OCI-LY1 (cell line): ENCODE data around the gene SDK2.

Experiments
- H2AFZ ChIP-seq: fragments of 200-600 bp; sonication (generic), shearing (Covaris generic); 2 replicates; pipeline ENCODE4 v1.6.0; 2014; ENCODE audit warnings: antibody characterized with exemption, mild to moderate bottlenecking, low read length
- H3F3A ChIP-seq: fragments of 200-600 bp; sonication (generic), shearing (Covaris generic); 2 replicates; pipeline ENCODE4 v1.6.0; 2014; ENCODE audit warnings: mild to moderate bottlenecking, antibody characterized with exemption, low read length, moderate library complexity; ENCODE audit not compliant: insufficient read depth
- H3K27ac ChIP-seq: fragments of 200-600 bp; sonication (generic); 2 replicates; pipeline ENCODE4 v1.5.1; 2014; ENCODE audit warnings: low read length, mixed run types, mild to moderate bottlenecking, low read depth; ENCODE audit not compliant: poor library complexity, severe bottlenecking
- H3K27me3 ChIP-seq: fragments of 200-600 bp; sonication (generic); 2 replicates; pipeline ENCODE4 v1.6.0; 2014; ENCODE audit warnings: antibody characterized with exemption, mild to moderate bottlenecking, low read length, moderate library complexity; ENCODE audit not compliant: insufficient read depth
- H3K36me3 ChIP-seq: fragments of 200-600 bp; sonication (generic); 2 replicates; pipeline ENCODE4 v1.6.1; 2014; ENCODE audit warnings: mild to moderate bottlenecking, antibody characterized with exemption, low read length, moderate library complexity, mixed read lengths; ENCODE audit not compliant: insufficient read depth
- H3K4me1 ChIP-seq: fragments of 200-600 bp; sonication (generic); 2 replicates; pipeline ENCODE4 v1.5.1; 2014; ENCODE audit warnings: mild to moderate bottlenecking, low read length, moderate library complexity; ENCODE audit not compliant: insufficient read depth, severe bottlenecking
- H3K4me2 ChIP-seq: fragments of 200-600 bp; sonication (generic), shearing (Covaris generic); 2 replicates; pipeline ENCODE4 v1.6.1; 2014; ENCODE audit warnings: low read length
- H3K4me3 ChIP-seq: fragments of 200-600 bp; sonication (generic); 2 replicates; pipeline ENCODE4 v1.5.1; 2014; ENCODE audit warnings: low read length, low read depth, mild to moderate bottlenecking, mixed read lengths; ENCODE audit not compliant: poor library complexity, severe bottlenecking
- H3K79me2 ChIP-seq: fragments of 200-600 bp; shearing (Covaris generic); 2 replicates; pipeline ENCODE4 v1.6.1; 2016; ENCODE audit warnings: mixed run types, low read length, mixed read lengths; ENCODE audit not compliant: insufficient read depth
- H3K9ac ChIP-seq: fragments of 200-600 bp; sonication (generic), shearing (Covaris generic); 2 replicates; pipeline ENCODE4 v1.6.1; 2014; ENCODE audit warnings: mild to moderate bottlenecking, low read length, mixed read lengths
- H3K9me2 ChIP-seq: fragments of 200-600 bp; sonication (generic), shearing (Covaris generic); 2 replicates; pipeline ENCODE4 v1.6.1; 2014; ENCODE audit warnings: low read depth, mild to moderate bottlenecking, low read length, mixed read lengths
- H3K9me3 ChIP-seq: fragments of 200-600 bp; shearing (Covaris generic); 2 replicates; pipeline ENCODE4 v1.6.1; 2014; ENCODE audit warnings: low read length, mixed read lengths
- H4K20me1 ChIP-seq: fragments of 200-600 bp; sonication (generic), shearing (Covaris generic); 2 replicates; pipeline ENCODE4 v1.6.0; 2016; ENCODE audit warnings: mild to moderate bottlenecking, low read length; ENCODE audit not compliant: insufficient read depth
- CTCF ChIP-seq: fragments of 200-600 bp; sonication (generic), shearing (Covaris generic); IDR thresholded peaks from 2 replicates; pipeline ENCODE4 v1.5.1; 2017; ENCODE audit warnings: mild to moderate bottlenecking, antibody characterized with exemption, low read length, moderate library complexity, mixed read lengths
- EZH2 ChIP-seq: fragments of 200-600 bp; sonication (generic), shearing (Covaris generic); IDR thresholded peaks from 2 replicates; pipeline ENCODE4 v1.8.0; 2017; ENCODE audit warnings: borderline replicate concordance, mixed run types, mild to moderate bottlenecking, antibody characterized with exemption, low read length, moderate library complexity, mixed read lengths

Gene SDK2

DNA sequence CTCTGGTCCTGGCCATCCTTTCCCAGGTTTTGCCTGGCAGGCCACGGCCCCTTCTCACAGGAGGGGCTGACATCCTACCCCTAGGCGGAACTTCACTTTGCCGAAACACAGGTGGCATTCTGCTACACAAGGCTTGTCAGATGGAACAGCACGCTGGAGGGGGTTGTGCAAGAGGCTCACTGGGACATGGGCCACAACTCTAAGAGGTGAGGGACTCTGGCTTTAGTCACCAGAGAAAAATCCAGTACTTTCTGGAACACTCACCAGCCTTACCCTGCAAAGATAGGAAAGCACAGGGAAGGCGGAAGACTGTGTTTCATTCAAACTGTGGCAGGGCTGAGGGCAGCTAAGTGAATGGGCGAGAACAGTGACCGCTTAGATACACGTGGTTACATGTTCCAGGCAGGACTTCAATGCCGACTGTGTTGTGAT, 350.7 kb downstream of the SDK2 start:
- Histone ChIP-seq H3K9me2 (no peaks in the 10 kb centered on the region), H3K27ac (no peak overlapping the region), H3K27me3 (0 out of 2 replicates have a peak, but pooled peaks cover 1% of the 10 kb centered on the region), H3K79me2 (no peaks in the 10 kb centered on the region), H3F3A (no peaks in the 10 kb centered on the region), H4K20me1 (no peaks in the 10 kb centered on the region), H3K36me3 (no peaks in the 10 kb centered on the region), H3K4me3 (no peak overlapping the region), H3K9me3 (no peaks in the 10 kb centered on the region), H3K4me2 (no peak overlapping the region), H2AFZ (no peak overlapping the region), H3K4me1 (no peaks in the 10 kb centered on the region), H3K9ac (no peak overlapping the region)
- TF ChIP-seq CTCF (no peak), EZH2 (no peak)

DNA sequence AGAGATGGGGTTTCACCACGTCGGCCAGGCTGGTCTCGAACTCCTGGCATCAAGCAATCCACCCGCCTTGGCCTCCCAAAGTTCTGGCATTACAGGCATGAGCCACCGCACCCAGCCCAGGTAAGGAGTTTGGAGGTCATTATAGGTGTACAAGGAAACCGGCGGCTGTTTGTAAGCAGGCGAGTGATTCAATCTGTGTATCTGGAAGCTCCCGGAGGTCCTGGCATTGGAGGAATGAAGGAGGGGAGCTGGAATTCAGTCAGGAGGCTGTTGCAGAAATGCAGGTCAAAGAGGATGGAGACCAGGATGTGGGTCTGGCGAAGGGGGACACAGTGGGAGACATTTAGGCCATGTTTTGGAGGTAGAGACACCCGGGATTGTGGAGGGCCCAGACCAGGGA, 351.2 kb downstream of the SDK2 start:
- no peaks in the 10 kb centered on the region for H3K9me3 ChIP-seq
- no peaks in the 10 kb centered on the region for H3K27me3 ChIP-seq
- H2AFZ ChIP-seq = no peak overlapping the region
- no peaks in the 10 kb centered on the region for H4K20me1 ChIP-seq
- no peaks in the 10 kb centered on the region for H3K9me2 ChIP-seq
- H3K4me2 ChIP-seq = no peak overlapping the region
- H3F3A ChIP-seq = no peaks in the 10 kb centered on the region
- no peak overlapping the region for H3K4me3 ChIP-seq
- no peaks in the 10 kb centered on the region for H3K36me3 ChIP-seq
- TF ChIP-seq EZH2 (no peak), CTCF (no peak)
- no peak overlapping the region for H3K9ac ChIP-seq
- H3K4me1 ChIP-seq = no peaks in the 10 kb centered on the region
- no peak overlapping the region for H3K27ac ChIP-seq
- no peaks in the 10 kb centered on the region for H3K79me2 ChIP-seq

DNA sequence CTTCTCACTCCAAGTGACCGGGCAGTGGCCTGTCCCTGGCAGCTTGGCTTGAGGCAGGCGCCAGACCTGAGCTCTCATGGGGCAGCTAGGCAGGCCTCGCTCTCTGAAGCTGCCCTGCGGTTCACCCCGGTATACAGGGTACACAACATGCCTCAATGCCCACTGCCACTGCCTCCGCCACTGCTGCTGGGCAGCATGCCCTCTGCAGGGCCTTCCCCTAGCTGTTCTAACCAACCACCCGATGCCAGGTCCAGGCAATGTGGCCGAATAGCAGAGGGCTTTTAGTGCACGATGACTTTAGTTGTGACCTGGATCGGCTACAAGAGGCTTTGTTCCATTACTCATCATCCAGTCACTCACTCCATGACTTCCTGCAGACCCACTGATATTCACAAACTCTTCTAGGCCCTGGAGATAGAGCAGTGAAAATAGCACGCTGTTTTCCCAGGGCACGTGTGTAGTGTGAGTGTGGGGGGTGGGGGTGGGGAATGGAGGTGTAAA, 352.2 kb downstream of the SDK2 start:
- H2AFZ ChIP-seq = no peak overlapping the region

GRCh38 chr17:73291260-73291801, 352.9 kb downstream of the SDK2 start:
- Histone ChIP-seq H3K9ac (no peak overlapping the region), H3K36me3 (no peaks in the 10 kb centered on the region), H3K4me3 (no peak overlapping the region), H4K20me1 (no peaks in the 10 kb centered on the region), H3K4me2 (no peak overlapping the region), H3K9me2 (no peaks in the 10 kb centered on the region), H3F3A (no peaks in the 10 kb centered on the region), H3K79me2 (no peaks in the 10 kb centered on the region), H3K27ac (no peak overlapping the region), H3K9me3 (no peaks in the 10 kb centered on the region), H3K27me3 (no peaks in the 10 kb centered on the region; the same call in 1 of the 2 replicates), H3K4me1 (no peaks in the 10 kb centered on the region), H2AFZ (no peak overlapping the region)
- TF ChIP-seq EZH2 = no peak
- no peak for TF ChIP-seq CTCF

More for the DNA sequence above, 352.2 kb downstream of the SDK2 start:
- no peak for TF ChIP-seq EZH2
- no peak overlapping the region for H3K4me2 ChIP-seq
- H4K20me1 ChIP-seq = no peaks in the 10 kb centered on the region
- no peaks in the 10 kb centered on the region for H3F3A ChIP-seq
- no peaks in the 10 kb centered on the region for H3K9me3 ChIP-seq
- no peaks in the 10 kb centered on the region; the same call in 1 of the 2 replicates for H3K27me3 ChIP-seq
- H3K27ac ChIP-seq = no peak overlapping the region
- H3K36me3 ChIP-seq = no peaks in the 10 kb centered on the region
- H3K4me1 ChIP-seq = no peaks in the 10 kb centered on the region
- no peak overlapping the region for H3K9ac ChIP-seq
- no peaks in the 10 kb centered on the region for H3K9me2 ChIP-seq
- no peaks in the 10 kb centered on the region for H3K79me2 ChIP-seq
- H3K4me3 ChIP-seq = no peak overlapping the region
